Measurements from ENCODE around the gene APOL4.
A peak's percentile ranks its signal among the peaks of the same experiment; 100 is the strongest.
"Not testable (repeated sequence)": the region's sequence is repeated elsewhere in the genome, so short reads cannot be mapped to it uniquely, and the experiment has no call there.

Gene APOL4

GRCh38 chr22:36183446-36183845 lies 18.2 kb downstream of the APOL4 start:
- no peak for DNase-seq (ENCODE audit: low spot score)

GRCh38 chr22:36182857-36183256 lies 18.8 kb downstream of the APOL4 start:
- DNase-seq (ENCODE audit: low spot score): no peak

- no peak for DNase-seq (ENCODE audit: low spot score)
Observed at GRCh38 chr22:36182056-36182455, 19.6 kb downstream of the APOL4 start.

GRCh38 chr22:36180928-36181327 lies 20.7 kb downstream of the APOL4 start:
- no peak for DNase-seq (ENCODE audit: low spot score)

- DNase-seq (ENCODE audit: low spot score): peak; percentile 71
Observed at GRCh38 chr22:36180038-36180880, 21.4 kb downstream of the APOL4 start.

- no peak for DNase-seq (ENCODE audit: low spot score)
Observed at GRCh38 chr22:36177160-36177559, 24.4 kb downstream of the APOL4 start.

- no peak for DNase-seq (ENCODE audit: low spot score)
Observed at GRCh38 chr22:36175892-36176291, 25.7 kb downstream of the APOL4 start.

- no peak for DNase-seq (ENCODE audit: low spot score)
Observed at GRCh38 chr22:36171941-36172340, 29.7 kb downstream of the APOL4 start.

- no peak for DNase-seq (ENCODE audit: low spot score)
Observed at GRCh38 chr22:36166518-36167220, 34.9 kb downstream of the APOL4 start.

- no peak for DNase-seq (ENCODE audit: low spot score)
Observed at GRCh38 chr22:36166086-36166485, 35.5 kb downstream of the APOL4 start.

- DNase-seq (ENCODE audit: low spot score): no peak
Observed at GRCh38 chr22:36165141-36165540, 36.5 kb downstream of the APOL4 start.

GRCh38 chr22:36164621-36165020 lies 37.0 kb downstream of the APOL4 start:
- no peak for DNase-seq (ENCODE audit: low spot score)

GRCh38 chr22:36163497-36163896 lies 38.1 kb downstream of the APOL4 start:
- no peak for DNase-seq (ENCODE audit: low spot score)

- DNase-seq (ENCODE audit: low spot score): no peak
Observed at GRCh38 chr22:36162127-36163034, 39.2 kb downstream of the APOL4 start.

- DNase-seq (ENCODE audit: low spot score): not testable (repeated sequence)
Observed at GRCh38 chr22:36161793-36162126, 39.8 kb downstream of the APOL4 start.

GRCh38 chr22:36160499-36160942 lies 41.1 kb downstream of the APOL4 start, which contains the start of gene APOL3:
Gene APOL3 (minus strand): TSS chr22:36160755. CDS start chr22:36149055, 11,700 bp downstream.
- peak; percentile 37 for DNase-seq (ENCODE audit: low spot score)

- peak; percentile 73 for DNase-seq (ENCODE audit: low spot score)
Observed at GRCh38 chr22:36156515-36157419, 44.8 kb downstream of the APOL4 start.

GRCh38 chr22:36156119-36156514 lies 45.5 kb downstream of the APOL4 start:
- no peak for DNase-seq (ENCODE audit: low spot score)

GRCh38 chr22:36155702-36156101 lies 45.9 kb downstream of the APOL4 start:
- DNase-seq (ENCODE audit: low spot score): no peak

GRCh38 chr22:36154423-36154945 lies 47.1 kb downstream of the APOL4 start:
- no peak for DNase-seq (ENCODE audit: low spot score)

Data from kidney tubule cell (primary cell).